Neural cell (in vitro differentiated cells): Measurements from ENCODE around the gene SRRD. TPM values are rescaled to one million over a fixed set of nuclear protein-coding genes. Genes with fewer than 3 reads are reported as not detected.

Source experiments
- H2AFZ ChIP-seq: fragments of 200-600, 300-800 bp; sonication (generic), shearing (Covaris generic); 2 replicates; pipeline ENCODE4 v1.6.0; 2014; ENCODE audit warnings: low read depth, mild to moderate bottlenecking, antibody characterized with exemption, low read length, moderate library complexity
- H3F3A ChIP-seq: fragments of 200-600 bp; shearing (Covaris generic); 2 replicates; pipeline ENCODE4 v1.6.1; 2016; ENCODE audit warnings: mild to moderate bottlenecking, moderate library complexity, mixed read lengths, antibody characterized with exemption, low read length; ENCODE audit not compliant: insufficient read depth, poor library complexity, severe bottlenecking
- H3K27ac ChIP-seq: fragments of 200-600, 300-800 bp; sonication (generic), shearing (Covaris generic); 2 replicates; pipeline ENCODE4 v1.5.1; 2014; ENCODE audit warnings: mild to moderate bottlenecking, low read length, moderate library complexity
- H3K27me3 ChIP-seq: fragments of 300-800, 200-600 bp; sonication (generic), shearing (Covaris generic); 2 replicates; pipeline ENCODE4 v1.6.0; 2014; ENCODE audit warnings: mild to moderate bottlenecking, low read depth, low read length, moderate library complexity; ENCODE audit not compliant: insufficient read depth
- H3K36me3 ChIP-seq: fragments of 300-800, 200-600 bp; sonication (generic), shearing (Covaris generic); 2 replicates; pipeline ENCODE4 v1.5.1; 2014; ENCODE audit warnings: mild to moderate bottlenecking, antibody characterized with exemption, low read length, moderate library complexity; ENCODE audit not compliant: insufficient read depth
- H3K4me2 ChIP-seq: fragments of 300-800, 200-600 bp; sonication (generic), shearing (Covaris generic); 2 replicates; pipeline ENCODE4 v1.6.0; 2014; ENCODE audit warnings: mild to moderate bottlenecking, low read length
- H3K4me3 ChIP-seq: fragments of 300-800, 200-600 bp; sonication (generic), shearing (Covaris generic); 2 replicates; pipeline ENCODE4 v1.5.1; 2014; ENCODE audit warnings: mild to moderate bottlenecking, low read length, moderate library complexity
- H3K79me2 ChIP-seq: fragments of 200-600 bp; shearing (Covaris generic); replicated peaks from 2 replicates; pipeline ENCODE4 v1.6.0; 2014; ENCODE audit warnings: mild to moderate bottlenecking, low read length, moderate library complexity; ENCODE audit not compliant: insufficient read depth
- H3K9ac ChIP-seq: fragments of 300-800, 200-600 bp; sonication (generic), shearing (Covaris generic); 2 replicates; pipeline ENCODE4 v1.6.1; 2016; ENCODE audit warnings: mild to moderate bottlenecking, low read length, mixed read lengths
- H3K9me2 ChIP-seq: fragments of 200-600 bp; shearing (Covaris generic); 2 replicates; pipeline ENCODE4 v1.6.1; 2016; ENCODE audit warnings: mild to moderate bottlenecking, low read length, mixed read lengths; ENCODE audit not compliant: insufficient read depth
- H3K9me3 ChIP-seq: fragments of 200-600, 300-800 bp; sonication (generic), shearing (Covaris generic); 2 replicates; pipeline ENCODE4 v1.6.1; 2016; ENCODE audit warnings: mild to moderate bottlenecking, mixed run types, low read length, moderate library complexity, mixed read lengths
- H4K20me1 ChIP-seq: fragments of 200-600 bp; shearing (Covaris generic); 2 replicates; pipeline ENCODE4 v1.6.1; 2016; ENCODE audit warnings: mild to moderate bottlenecking, mixed run types; ENCODE audit not compliant: insufficient read depth
- CTCF ChIP-seq: fragments of 450-650 bp; IDR thresholded peaks from 2 replicates; pipeline ENCODE4 v1.5.1; 2014; ENCODE audit warnings: antibody characterized with exemption, mild to moderate bottlenecking, moderate library complexity; ENCODE audit not compliant: poor library complexity, severe bottlenecking
- EP300 ChIP-seq: fragments of 450-650 bp; conservative IDR thresholded peaks from 2 replicates; pipeline ENCODE4 v1.6.1; 2014; ENCODE audit warnings: antibody characterized with exemption, mild to moderate bottlenecking, moderate library complexity; ENCODE audit not compliant: poor library complexity, severe bottlenecking
- EZH2 ChIP-seq: fragments of 200-600, 300-800 bp; shearing (Covaris generic), sonication (generic); IDR thresholded peaks from 2 replicates; pipeline ENCODE4 v1.6.1; 2014; ENCODE audit warnings: antibody characterized with exemption, low read length, borderline replicate concordance, mild to moderate bottlenecking; ENCODE audit not compliant: insufficient read depth, poor library complexity, severe bottlenecking
- MXI1 ChIP-seq: fragments of 450-650 bp; conservative IDR thresholded peaks from 2 replicates; pipeline ENCODE4 v1.6.1; 2014; ENCODE audit warnings: antibody characterized with exemption, mild to moderate bottlenecking; ENCODE audit not compliant: poor library complexity, severe bottlenecking
- POLR2AphosphoS5 ChIP-seq: IDR thresholded peaks from 2 replicates; pipeline ENCODE4 v1.6.1; 2012
- RAD21 ChIP-seq: fragments of 450-650 bp; conservative IDR thresholded peaks from 2 replicates; pipeline ENCODE4 v1.6.1; 2014; ENCODE audit warnings: antibody characterized with exemption, mild to moderate bottlenecking, moderate library complexity
- SMC3 ChIP-seq: fragments of 450-650 bp; conservative IDR thresholded peaks from 2 replicates; pipeline ENCODE4 v1.6.1; 2014; ENCODE audit warnings: antibody characterized with exemption, mild to moderate bottlenecking, moderate library complexity; ENCODE audit not compliant: poor library complexity
- TAF1 ChIP-seq: IDR thresholded peaks from 2 replicates; pipeline ENCODE4 v1.6.1; 2012; ENCODE audit warnings: low read depth
- polyA plus RNA-seq: library from polyadenylated mRNA; depleted of rRNA; stranded (reverse); fragments of >200 nt; gene quantifications from 2 replicates; pipeline ENCODE4 v1.2.3, GENCODE V29; 2014
- TF ChIP-seq, protein P1 (sequence below): IDR thresholded peaks from 2 replicates; pipeline ENCODE4 v1.6.1; 2012; ENCODE audit warnings: borderline replicate concordance

SRRD gene
- polyA plus RNA-seq, 1 donor from 2014 or later: 33.9 TPM

GRCh38 chr22:26481694-26482093, 2.0 kb upstream of the SRRD start:
- no peak overlapping the region for H3K27ac ChIP-seq

GRCh38 chr22:26482161-26482560, 1.5 kb upstream of the SRRD start:
- Histone ChIP-seq H3K4me2 (peak overlapping the region; percentile 90), H3K79me2 (peaks cover 32% of the 10 kb centered on the region), H3K27me3 (no peaks in the 10 kb centered on the region), H3K9me2 (no peaks in the 10 kb centered on the region), H3K36me3 (no peaks in the 10 kb centered on the region), H3K9ac (peak overlapping the region; percentile 95), H3F3A (no peaks in the 10 kb centered on the region), H3K27ac (no peak overlapping the region), H2AFZ (no peak overlapping the region), H3K9me3 (no peaks in the 10 kb centered on the region), H4K20me1 (no peaks in the 10 kb centered on the region), H3K4me3 (peak overlapping the region; percentile 84)
- TF ChIP-seq RAD21 (no peak), SMC3 (no peak), TAF1 (no peak)

More at GRCh38 chr22:26481694-26482093, 2.0 kb upstream of the SRRD start:
- Histone ChIP-seq H4K20me1 (no peaks in the 10 kb centered on the region), H3K79me2 (peaks cover 32% of the 10 kb centered on the region), H3K9ac (no peak overlapping the region), H3K9me2 (no peaks in the 10 kb centered on the region), H3K9me3 (no peaks in the 10 kb centered on the region), H2AFZ (no peak overlapping the region), H3F3A (no peaks in the 10 kb centered on the region), H3K4me3 (peak overlapping the region; percentile 84), H3K4me2 (no peak overlapping the region), H3K36me3 (no peaks in the 10 kb centered on the region), H3K27me3 (no peaks in the 10 kb centered on the region)
- TF ChIP-seq RAD21: no peak

- peaks cover 32% of the 10 kb centered on the region for H3K79me2 ChIP-seq
- peak overlapping the region; percentile 90 for H3K4me2 ChIP-seq
- no peaks in the 10 kb centered on the region for H3K9me2 ChIP-seq
- H3K27me3 ChIP-seq: no peaks in the 10 kb centered on the region
- peak overlapping the region; percentile 84 for H3K4me3 ChIP-seq
- peak overlapping the region; percentile 92 for H2AFZ ChIP-seq
- H3K27ac ChIP-seq: peak overlapping the region; percentile 90
- no peaks in the 10 kb centered on the region for H3K9me3 ChIP-seq
- H3K9ac ChIP-seq: peak overlapping the region; percentile 95
- H3K36me3 ChIP-seq: no peaks in the 10 kb centered on the region
- no peaks in the 10 kb centered on the region for H3F3A ChIP-seq
- TF ChIP-seq RAD21 (no peak), TAF1 (no peak), MXI1 (no peak), CTCF (no peak), EZH2 (no peak), SMC3 (no peak), EP300 (no peak), POLR2AphosphoS5 (no peak)
- TF ChIP-seq, protein P1, sequence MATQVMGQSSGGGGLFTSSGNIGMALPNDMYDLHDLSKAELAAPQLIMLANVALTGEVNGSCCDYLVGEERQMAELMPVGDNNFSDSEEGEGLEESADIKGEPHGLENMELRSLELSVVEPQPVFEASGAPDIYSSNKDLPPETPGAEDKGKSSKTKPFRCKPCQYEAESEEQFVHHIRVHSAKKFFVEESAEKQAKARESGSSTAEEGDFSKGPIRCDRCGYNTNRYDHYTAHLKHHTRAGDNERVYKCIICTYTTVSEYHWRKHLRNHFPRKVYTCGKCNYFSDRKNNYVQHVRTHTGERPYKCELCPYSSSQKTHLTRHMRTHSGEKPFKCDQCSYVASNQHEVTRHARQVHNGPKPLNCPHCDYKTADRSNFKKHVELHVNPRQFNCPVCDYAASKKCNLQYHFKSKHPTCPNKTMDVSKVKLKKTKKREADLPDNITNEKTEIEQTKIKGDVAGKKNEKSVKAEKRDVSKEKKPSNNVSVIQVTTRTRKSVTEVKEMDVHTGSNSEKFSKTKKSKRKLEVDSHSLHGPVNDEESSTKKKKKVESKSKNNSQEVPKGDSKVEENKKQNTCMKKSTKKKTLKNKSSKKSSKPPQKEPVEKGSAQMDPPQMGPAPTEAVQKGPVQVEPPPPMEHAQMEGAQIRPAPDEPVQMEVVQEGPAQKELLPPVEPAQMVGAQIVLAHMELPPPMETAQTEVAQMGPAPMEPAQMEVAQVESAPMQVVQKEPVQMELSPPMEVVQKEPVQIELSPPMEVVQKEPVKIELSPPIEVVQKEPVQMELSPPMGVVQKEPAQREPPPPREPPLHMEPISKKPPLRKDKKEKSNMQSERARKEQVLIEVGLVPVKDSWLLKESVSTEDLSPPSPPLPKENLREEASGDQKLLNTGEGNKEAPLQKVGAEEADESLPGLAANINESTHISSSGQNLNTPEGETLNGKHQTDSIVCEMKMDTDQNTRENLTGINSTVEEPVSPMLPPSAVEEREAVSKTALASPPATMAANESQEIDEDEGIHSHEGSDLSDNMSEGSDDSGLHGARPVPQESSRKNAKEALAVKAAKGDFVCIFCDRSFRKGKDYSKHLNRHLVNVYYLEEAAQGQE: no peak
- H4K20me1 ChIP-seq: no peaks in the 10 kb centered on the region
These were observed 636 bp upstream of the SRRD start for GRCh38 chr22:26483043-26483438.
